ENCODE measurements around the gene DNAJC28. TPM values are rescaled to one million over a fixed set of nuclear protein-coding genes. Genes with fewer than 3 reads are reported as not detected.
"Not testable (repeated sequence)": the region's sequence is repeated elsewhere in the genome, so short reads cannot be mapped to it uniquely, and the experiment has no call there.

DNAJC28 gene
- total and polyA plus RNA-seq, 2 experiments from 2014 or later = 1.2 to 3.8 TPM

GRCh38 chr21:33470701-33471100 lies 20.8 kb downstream of the DNAJC28 start:
- WGBS (ENCODE audit: low lambda C conversion rate, missing lambda C conversion rate) = 94% methylated on average over 2 of the region's 2 CpGs
- Histone ChIP-seq H3K9me2 (replicated peaks; ENCODE audit: insufficient read depth) (no peaks in the 10 kb centered on the region), H3K27ac (no peak overlapping the region), H3K79me2 (peaks cover 74% of the 10 kb centered on the region), H4K20me1 (ENCODE audit: insufficient read depth, poor library complexity, severe bottlenecking) (peaks cover 11% of the 10 kb centered on the region), H3K9me3 (ENCODE audit: low read depth) (no peaks in the 10 kb centered on the region), H3K4me3 (no peak overlapping the region), H3K27me3 (no peaks in the 10 kb centered on the region), H3K36me3 (replicated peaks; ENCODE audit: insufficient read depth, low read depth) (no peaks in the 10 kb centered on the region), H3K4me1 (ENCODE audit: insufficient read depth) (no peaks in the 10 kb centered on the region), H3K4me2 (no peak overlapping the region), H2AFZ (no peak overlapping the region)
- TF ChIP-seq EZH2 (IDR thresholded peaks at IDR 0.05; ENCODE audit: borderline replicate concordance) (no peak), EZH2phosphoT487 (IDR thresholded peaks at IDR 0.05; ENCODE audit: low read depth, severe bottlenecking, unreplicated experiment) (no peak)
- TF ChIP-seq, protein P1, sequence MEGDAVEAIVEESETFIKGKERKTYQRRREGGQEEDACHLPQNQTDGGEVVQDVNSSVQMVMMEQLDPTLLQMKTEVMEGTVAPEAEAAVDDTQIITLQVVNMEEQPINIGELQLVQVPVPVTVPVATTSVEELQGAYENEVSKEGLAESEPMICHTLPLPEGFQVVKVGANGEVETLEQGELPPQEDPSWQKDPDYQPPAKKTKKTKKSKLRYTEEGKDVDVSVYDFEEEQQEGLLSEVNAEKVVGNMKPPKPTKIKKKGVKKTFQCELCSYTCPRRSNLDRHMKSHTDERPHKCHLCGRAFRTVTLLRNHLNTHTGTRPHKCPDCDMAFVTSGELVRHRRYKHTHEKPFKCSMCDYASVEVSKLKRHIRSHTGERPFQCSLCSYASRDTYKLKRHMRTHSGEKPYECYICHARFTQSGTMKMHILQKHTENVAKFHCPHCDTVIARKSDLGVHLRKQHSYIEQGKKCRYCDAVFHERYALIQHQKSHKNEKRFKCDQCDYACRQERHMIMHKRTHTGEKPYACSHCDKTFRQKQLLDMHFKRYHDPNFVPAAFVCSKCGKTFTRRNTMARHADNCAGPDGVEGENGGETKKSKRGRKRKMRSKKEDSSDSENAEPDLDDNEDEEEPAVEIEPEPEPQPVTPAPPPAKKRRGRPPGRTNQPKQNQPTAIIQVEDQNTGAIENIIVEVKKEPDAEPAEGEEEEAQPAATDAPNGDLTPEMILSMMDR (IDR thresholded peaks at IDR 0.05; ENCODE audit: poor library complexity) = no peak
- DNase-seq (ENCODE audit: low spot score) = no peak

DNA sequence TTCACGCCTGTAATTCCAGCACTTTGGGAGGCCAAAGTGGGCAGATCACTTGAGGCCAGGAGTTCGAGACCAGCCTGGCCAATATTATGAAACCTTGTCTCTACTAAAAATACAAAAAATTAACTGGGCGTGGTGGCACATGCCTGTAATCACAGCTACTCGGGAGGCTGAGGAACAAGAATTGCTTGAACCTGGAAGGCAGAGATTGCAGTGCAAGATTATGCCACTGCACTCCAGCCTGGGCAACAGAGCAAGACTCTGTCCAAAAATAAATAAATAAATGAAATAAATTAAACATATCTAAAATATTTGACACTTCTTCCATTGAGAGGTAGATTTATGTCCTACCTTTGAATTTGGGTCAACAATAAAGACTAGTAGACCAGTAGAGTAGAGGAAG lies 22.3 kb downstream of the DNAJC28 start:
- not testable (repeated sequence) for DNase-seq (ENCODE audit: low spot score); H3K4me3 ChIP-seq; H3K4me2 ChIP-seq; H2AFZ ChIP-seq; H3K36me3 ChIP-seq (replicated peaks; ENCODE audit: insufficient read depth, low read depth); H3K27ac ChIP-seq; H3K4me1 ChIP-seq (ENCODE audit: insufficient read depth); H3K9me3 ChIP-seq (ENCODE audit: low read depth); H3K9me2 ChIP-seq (replicated peaks; ENCODE audit: insufficient read depth); H3K27me3 ChIP-seq
- WGBS (ENCODE audit: low lambda C conversion rate, missing lambda C conversion rate) = 98% methylated on average over 4 of the region's 4 CpGs
- H3K79me2 ChIP-seq = peaks cover 60% of the 10 kb centered on the region
- peaks cover 11% of the 10 kb centered on the region for H4K20me1 ChIP-seq (ENCODE audit: insufficient read depth, poor library complexity, severe bottlenecking)

GRCh38 chr21:33461538-33462250 lies 29.8 kb downstream of the DNAJC28 start:
- no peak overlapping the region for H3K4me2 ChIP-seq
- no peak for DNase-seq (ENCODE audit: low spot score)
- no peaks in the 10 kb centered on the region for H3K79me2 ChIP-seq
- H2AFZ ChIP-seq = no peak overlapping the region
- H3K9me3 ChIP-seq (ENCODE audit: low read depth) = no peaks in the 10 kb centered on the region
- H3K4me3 ChIP-seq = no peak overlapping the region
- 94% methylated on average over 5 of the region's 5 CpGs for WGBS (ENCODE audit: low lambda C conversion rate, missing lambda C conversion rate)
- no peaks in the 10 kb centered on the region for H3K27me3 ChIP-seq
- H3K36me3 ChIP-seq (replicated peaks; ENCODE audit: insufficient read depth, low read depth) = no peaks in the 10 kb centered on the region
- H3K9me2 ChIP-seq (replicated peaks; ENCODE audit: insufficient read depth) = no peaks in the 10 kb centered on the region
- no peak for TF ChIP-seq EZH2 (IDR thresholded peaks at IDR 0.05; ENCODE audit: borderline replicate concordance)
- no peak overlapping the region for H3K27ac ChIP-seq
- H4K20me1 ChIP-seq (ENCODE audit: insufficient read depth, poor library complexity, severe bottlenecking) = no peaks in the 10 kb centered on the region
- H3K4me1 ChIP-seq (ENCODE audit: insufficient read depth) = no peaks in the 10 kb centered on the region

DNA sequence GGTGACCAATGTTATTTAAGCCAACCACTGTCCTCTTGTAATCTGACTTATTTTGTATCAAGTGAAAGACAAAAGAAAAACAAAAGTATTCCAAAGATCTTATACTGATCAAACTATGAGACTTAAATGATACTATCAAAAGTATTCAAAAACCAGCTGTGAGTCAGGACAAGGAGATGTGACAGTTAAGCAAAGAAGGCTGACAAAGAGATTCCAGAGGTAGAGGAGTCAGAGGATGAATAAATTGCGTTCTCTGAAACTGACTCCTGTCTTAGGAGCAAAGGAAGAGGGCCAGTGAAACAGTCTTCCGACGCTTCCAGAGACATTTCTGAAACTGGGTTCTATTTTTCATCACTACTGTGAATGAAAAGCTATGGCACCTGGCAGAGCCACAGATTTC lies 32.7 kb downstream of the DNAJC28 start:
- no peak overlapping the region for H3K4me2 ChIP-seq
- no peaks in the 10 kb centered on the region for H3K79me2 ChIP-seq
- no peaks in the 10 kb centered on the region for H3K4me1 ChIP-seq (ENCODE audit: insufficient read depth)
- no peaks in the 10 kb centered on the region for H3K27me3 ChIP-seq
- no peaks in the 10 kb centered on the region for H3K36me3 ChIP-seq (replicated peaks; ENCODE audit: insufficient read depth, low read depth)
- H3K9me3 ChIP-seq (ENCODE audit: low read depth) = no peaks in the 10 kb centered on the region
- no peak overlapping the region for H2AFZ ChIP-seq
- no peak overlapping the region for H3K27ac ChIP-seq
- no peaks in the 10 kb centered on the region for H4K20me1 ChIP-seq (ENCODE audit: insufficient read depth, poor library complexity, severe bottlenecking)
- H3K9me2 ChIP-seq (replicated peaks; ENCODE audit: insufficient read depth) = no peaks in the 10 kb centered on the region
- TF ChIP-seq, protein P1 (IDR thresholded peaks at IDR 0.05; ENCODE audit: poor library complexity) = no peak
- TF ChIP-seq EZH2phosphoT487 (IDR thresholded peaks at IDR 0.05; ENCODE audit: low read depth, severe bottlenecking, unreplicated experiment) = no peak
- TF ChIP-seq EZH2 (IDR thresholded peaks at IDR 0.05; ENCODE audit: borderline replicate concordance) = no peak
- no peak for DNase-seq (ENCODE audit: low spot score)
- 91% methylated on average over 3 of the region's 3 CpGs for WGBS (ENCODE audit: low lambda C conversion rate, missing lambda C conversion rate)
- H3K4me3 ChIP-seq = no peak overlapping the region

Measured in hepatocyte (in vitro differentiated cells).